Testis (tissue), 2 donors: Measurements from ENCODE around the gene EFCAB8.

ENCODE experiments used
- CTCF ChIP-seq, 3 experiments: fragments of 450-650 bp in 2 of 3; fragments of 200-600 bp in 1 of 3; sonication (generic) in 1 of 3; IDR thresholded peaks; one replicate each; pipeline ENCODE4 v1.5.1; 2016 to 2019; ENCODE audit warnings: antibody characterized with exemption in 3 of 3, mild to moderate bottlenecking in 2 of 3, moderate library complexity in 1 of 3
- POLR2A ChIP-seq: fragments of 450-650 bp; IDR thresholded peaks from one replicate; pipeline ENCODE4 v1.6.1; 2017; ENCODE audit warnings: antibody characterized with exemption, mild to moderate bottlenecking, moderate library complexity

- TF ChIP-seq CTCF (IDR thresholded peaks at IDR 0.05) (no peak), POLR2A (no peak)
These were observed 149.9 kb downstream of the EFCAB8 start for GRCh38 chr20:33008336-33009213.
